NCI-H748 (cell line): ENCODE measurements around the gene ADARB2.

Source experiments
- DNase-seq: peaks from one replicate; lab custom pipeline; 2025; ENCODE audit not compliant: unreplicated experiment; lab: John Stamatoyannopoulos, UW

ADARB2 gene

GRCh38 chr10:1449572-1450205 is 287.6 kb downstream of the ADARB2 start:
- peak; percentile 30 for DNase-seq

- no peak for DNase-seq
Observed at GRCh38 chr10:1449021-1449420, 288.3 kb downstream of the ADARB2 start.

GRCh38 chr10:1448252-1448930 is 288.9 kb downstream of the ADARB2 start:
- peak; percentile 7 for DNase-seq

- no peak for DNase-seq
Observed at GRCh38 chr10:1444826-1445225, 292.5 kb downstream of the ADARB2 start.

- DNase-seq: no peak
Observed at GRCh38 chr10:1440897-1441296, 296.4 kb downstream of the ADARB2 start.

- DNase-seq: peak; percentile 65
Observed at GRCh38 chr10:1434912-1435692, 302.2 kb downstream of the ADARB2 start.

- DNase-seq: peak; percentile 92
Observed at GRCh38 chr10:1434202-1434601, 303.1 kb downstream of the ADARB2 start.

GRCh38 chr10:1432161-1432560 is 305.2 kb downstream of the ADARB2 start:
- DNase-seq: no peak

GRCh38 chr10:1431229-1431628 is 306.1 kb downstream of the ADARB2 start:
- no peak for DNase-seq

GRCh38 chr10:1427521-1428186 is 309.7 kb downstream of the ADARB2 start:
- DNase-seq: peak; percentile 45

- DNase-seq: no peak
Observed at GRCh38 chr10:1426786-1427185, 310.5 kb downstream of the ADARB2 start.

GRCh38 chr10:1425879-1426278 is 311.4 kb downstream of the ADARB2 start:
- no peak for DNase-seq

GRCh38 chr10:1424648-1425047 is 312.7 kb downstream of the ADARB2 start:
- no peak for DNase-seq

- DNase-seq: no peak
Observed at GRCh38 chr10:1423676-1424253, 313.6 kb downstream of the ADARB2 start.

- DNase-seq: no peak
Observed at GRCh38 chr10:1422275-1422674, 315.1 kb downstream of the ADARB2 start.

- DNase-seq: peak; percentile 94
Observed at GRCh38 chr10:1420661-1421362, 316.5 kb downstream of the ADARB2 start.

- no peak for DNase-seq
Observed at GRCh38 chr10:1419796-1420610, 317.3 kb downstream of the ADARB2 start.

- DNase-seq: no peak
Observed at GRCh38 chr10:1418031-1418550, 319.2 kb downstream of the ADARB2 start.

- no peak for DNase-seq
Observed at GRCh38 chr10:1417574-1417973, 319.8 kb downstream of the ADARB2 start.
